ENCODE data around the gene PTPRD. TPM values are rescaled to one million over a fixed set of nuclear protein-coding genes. Genes with fewer than 3 reads are reported as not detected.

Gene PTPRD
- total and polyA plus RNA-seq, 2 donors (not counting 1 experiment from before 2014, with no cell fraction given) = 0.35 to 4.8 TPM

- Histone ChIP-seq H3K27me3 (ENCODE audit: control insufficient read depth, insufficient read depth, low read length) (no peaks in the 10 kb centered on the region), H2AFZ (ENCODE audit: low read length) (no peak overlapping the region), H3K4me2 (ENCODE audit: extremely low read depth, insufficient read depth, low read length) (no peak overlapping the region), H3K4me3 (replicated peaks in 1 of 4; ENCODE audit: control extremely low read depth in 1 of 4, insufficient read depth in 1 of 4, low read depth in 3 of 4, low read length in 4 of 4) (no peak overlapping the region), H3K36me3 (ENCODE audit: control insufficient read depth, insufficient read depth, low read length) (no peaks in the 10 kb centered on the region), H3K9ac (ENCODE audit: insufficient read depth, low read length) (no peak overlapping the region), H3K79me2 (ENCODE audit: control insufficient read depth, insufficient read depth, low read length) (no peaks in the 10 kb centered on the region), H3K4me1 (ENCODE audit: control insufficient read depth, extremely low read depth, insufficient read depth, low read length) (no peaks in the 10 kb centered on the region), H3K9me3 (ENCODE audit: control insufficient read depth, insufficient read depth, low read depth, low read length) (no peaks in the 10 kb centered on the region), H3K27ac (ENCODE audit: insufficient read depth, low read length) (no peak overlapping the region), H4K20me1 (ENCODE audit: control insufficient read depth, extremely low read depth, insufficient read depth, low read length) (no peaks in the 10 kb centered on the region)
- TF ChIP-seq EZH2 (IDR thresholded peaks at IDR 0.05; ENCODE audit: low read length, missing control alignments) (no peak), CTCF (conservative IDR thresholded peaks at IDR 0.05 in 1 of 2, IDR thresholded peaks at IDR 0.05 in 1 of 2; ENCODE audit: low read depth in 1 of 2, low read length in 2 of 2) (no peak)
- DNase-seq (ENCODE audit: low read depth in 2 of 2) = no peak
These were observed 1118.5 kb downstream of the PTPRD start for GRCh38 chr9:9494336-9494735.

- no peak overlapping the region for H3K4me3 ChIP-seq (replicated peaks in 1 of 4; ENCODE audit: control extremely low read depth in 1 of 4, insufficient read depth in 1 of 4, low read depth in 3 of 4, low read length in 4 of 4)
- DNase-seq (ENCODE audit: low read depth in 2 of 2) = no peak
- TF ChIP-seq CTCF (conservative IDR thresholded peaks at IDR 0.05 in 1 of 2, IDR thresholded peaks at IDR 0.05 in 1 of 2; ENCODE audit: low read depth in 1 of 2, low read length in 2 of 2) (no peak), EZH2 (IDR thresholded peaks at IDR 0.05; ENCODE audit: low read length, missing control alignments) (no peak)
- no peaks in the 10 kb centered on the region for H4K20me1 ChIP-seq (ENCODE audit: control insufficient read depth, extremely low read depth, insufficient read depth, low read length)
- H3K9ac ChIP-seq (ENCODE audit: insufficient read depth, low read length) = no peak overlapping the region
- H3K27me3 ChIP-seq (ENCODE audit: control insufficient read depth, insufficient read depth, low read length) = no peaks in the 10 kb centered on the region
- no peaks in the 10 kb centered on the region for H3K4me1 ChIP-seq (ENCODE audit: control insufficient read depth, extremely low read depth, insufficient read depth, low read length)
- H2AFZ ChIP-seq (ENCODE audit: low read length) = no peak overlapping the region
- H3K79me2 ChIP-seq (ENCODE audit: control insufficient read depth, insufficient read depth, low read length) = no peaks in the 10 kb centered on the region
- H3K27ac ChIP-seq (ENCODE audit: insufficient read depth, low read length) = no peak overlapping the region
- no peak overlapping the region for H3K4me2 ChIP-seq (ENCODE audit: extremely low read depth, insufficient read depth, low read length)
- no peaks in the 10 kb centered on the region for H3K9me3 ChIP-seq (ENCODE audit: control insufficient read depth, insufficient read depth, low read depth, low read length)
- H3K36me3 ChIP-seq (ENCODE audit: control insufficient read depth, insufficient read depth, low read length) = no peaks in the 10 kb centered on the region
These were observed 1120.3 kb downstream of the PTPRD start for GRCh38 chr9:9492506-9492905.

GRCh38 chr9:9489183-9489582, 1123.6 kb downstream of the PTPRD start:
- Histone ChIP-seq H2AFZ (ENCODE audit: low read length) (no peak overlapping the region), H3K79me2 (ENCODE audit: control insufficient read depth, insufficient read depth, low read length) (no peaks in the 10 kb centered on the region), H3K9me3 (ENCODE audit: control insufficient read depth, insufficient read depth, low read depth, low read length) (no peaks in the 10 kb centered on the region), H3K9ac (ENCODE audit: insufficient read depth, low read length) (no peak overlapping the region), H3K27me3 (ENCODE audit: control insufficient read depth, insufficient read depth, low read length) (no peaks in the 10 kb centered on the region), H3K4me1 (ENCODE audit: control insufficient read depth, extremely low read depth, insufficient read depth, low read length) (no peaks in the 10 kb centered on the region), H3K4me2 (ENCODE audit: extremely low read depth, insufficient read depth, low read length) (no peak overlapping the region), H4K20me1 (ENCODE audit: control insufficient read depth, extremely low read depth, insufficient read depth, low read length) (no peaks in the 10 kb centered on the region), H3K36me3 (ENCODE audit: control insufficient read depth, insufficient read depth, low read length) (no peaks in the 10 kb centered on the region), H3K27ac (ENCODE audit: insufficient read depth, low read length) (no peak overlapping the region), H3K4me3 (replicated peaks in 1 of 4; ENCODE audit: control extremely low read depth in 1 of 4, insufficient read depth in 1 of 4, low read depth in 3 of 4, low read length in 4 of 4) (no peak overlapping the region)
- DNase-seq (ENCODE audit: low read depth in 2 of 2) = no peak
- TF ChIP-seq CTCF (conservative IDR thresholded peaks at IDR 0.05 in 1 of 2, IDR thresholded peaks at IDR 0.05 in 1 of 2; ENCODE audit: low read depth in 1 of 2, low read length in 2 of 2) (no peak), EZH2 (IDR thresholded peaks at IDR 0.05; ENCODE audit: low read length, missing control alignments) (no peak)

Measured in fibroblast of lung (primary cell).